Cardiac fibroblast (primary cell): ENCODE results near the gene LRRFIP2.

Source experiments
- DNase-seq, 2 donors: peaks; one replicate each; pipeline versions ENCODE4 v3.0.0 to v3.0.0-alpha.2; 2010; ENCODE audit warnings: low read depth in 2 of 2
- H3K4me3 ChIP-seq, 2 donors: replicated peaks in 1 of 2; 1 replicate in 1 of 2; 2 replicates in 1 of 2; pipeline ENCODE4 v1.5.1; 2011; ENCODE audit warnings: low read depth in 2 of 2, low read length in 2 of 2, mild to moderate bottlenecking in 2 of 2, moderate library complexity in 1 of 2
- TF ChIP-seq, protein P1 (sequence below): IDR thresholded peaks from one replicate; pipeline ENCODE4 v1.5.1; 2011; ENCODE audit warnings: low read depth, mild to moderate bottlenecking, low read length, inconsistent platforms

The LRRFIP2 gene

DNA sequence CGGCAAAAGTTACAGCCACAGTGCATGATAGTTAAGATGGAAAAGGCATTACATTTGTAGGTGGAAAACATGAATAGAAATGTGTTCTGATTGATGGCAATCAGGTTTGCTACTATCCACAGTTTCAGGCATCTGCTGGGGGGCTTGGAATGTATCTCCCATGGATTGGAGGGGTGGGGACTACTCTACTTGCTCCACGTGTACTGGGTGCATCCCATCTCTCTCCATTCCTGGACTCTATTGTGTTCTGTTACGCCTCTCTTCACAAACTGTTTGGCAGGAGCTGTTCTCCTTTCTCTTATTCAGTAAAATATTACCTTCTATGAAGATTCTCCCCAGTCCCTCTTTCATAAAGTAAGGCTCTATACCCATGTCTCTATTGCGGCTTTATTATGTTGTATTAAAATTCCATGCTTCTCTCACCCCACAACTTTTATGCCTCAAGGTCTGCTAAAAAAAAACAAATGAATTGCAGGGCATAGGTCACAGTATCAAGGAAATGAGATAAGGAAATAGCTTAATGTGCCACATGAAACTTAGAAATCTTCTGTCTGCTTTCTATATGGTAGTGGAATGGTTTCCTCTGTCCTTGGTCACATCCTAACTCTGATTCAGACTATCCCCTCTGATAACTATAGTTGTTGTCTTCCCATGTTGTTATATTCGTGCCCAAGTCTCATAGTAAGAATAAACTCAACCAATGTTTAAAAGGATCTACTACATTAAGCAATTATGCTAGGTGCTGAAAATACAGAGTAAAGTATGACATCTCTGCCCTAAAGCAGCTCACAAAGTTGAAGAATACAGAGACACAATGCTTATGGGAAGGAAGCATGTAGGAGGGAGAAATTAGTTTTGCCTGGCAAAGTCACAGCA lies 43.2 kb downstream of the LRRFIP2 start:
- TF ChIP-seq, protein P1, sequence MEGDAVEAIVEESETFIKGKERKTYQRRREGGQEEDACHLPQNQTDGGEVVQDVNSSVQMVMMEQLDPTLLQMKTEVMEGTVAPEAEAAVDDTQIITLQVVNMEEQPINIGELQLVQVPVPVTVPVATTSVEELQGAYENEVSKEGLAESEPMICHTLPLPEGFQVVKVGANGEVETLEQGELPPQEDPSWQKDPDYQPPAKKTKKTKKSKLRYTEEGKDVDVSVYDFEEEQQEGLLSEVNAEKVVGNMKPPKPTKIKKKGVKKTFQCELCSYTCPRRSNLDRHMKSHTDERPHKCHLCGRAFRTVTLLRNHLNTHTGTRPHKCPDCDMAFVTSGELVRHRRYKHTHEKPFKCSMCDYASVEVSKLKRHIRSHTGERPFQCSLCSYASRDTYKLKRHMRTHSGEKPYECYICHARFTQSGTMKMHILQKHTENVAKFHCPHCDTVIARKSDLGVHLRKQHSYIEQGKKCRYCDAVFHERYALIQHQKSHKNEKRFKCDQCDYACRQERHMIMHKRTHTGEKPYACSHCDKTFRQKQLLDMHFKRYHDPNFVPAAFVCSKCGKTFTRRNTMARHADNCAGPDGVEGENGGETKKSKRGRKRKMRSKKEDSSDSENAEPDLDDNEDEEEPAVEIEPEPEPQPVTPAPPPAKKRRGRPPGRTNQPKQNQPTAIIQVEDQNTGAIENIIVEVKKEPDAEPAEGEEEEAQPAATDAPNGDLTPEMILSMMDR = no peak
- DNase-seq = no peak
- no peak overlapping the region for H3K4me3 ChIP-seq

DNA sequence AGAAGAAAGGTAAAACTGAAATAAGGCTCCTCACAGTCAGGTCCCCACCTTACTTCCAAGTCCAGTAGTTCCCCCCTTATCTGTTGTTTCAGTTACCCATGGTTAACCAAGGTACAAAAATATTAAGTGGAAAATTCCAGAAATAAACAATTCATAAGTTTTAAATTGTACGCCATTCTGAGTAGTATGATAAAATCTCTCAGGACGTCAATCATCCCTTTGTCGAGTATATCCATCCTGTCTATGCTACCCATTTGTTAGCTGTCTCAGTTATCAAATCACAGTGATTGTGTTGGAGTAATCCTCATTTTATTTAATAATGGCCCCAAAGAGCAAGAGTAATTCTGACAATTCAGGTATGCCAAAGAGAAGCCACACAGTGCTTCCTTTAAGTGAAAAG lies 43.9 kb downstream of the LRRFIP2 start:
- TF ChIP-seq, protein P1 = no peak
- H3K4me3 ChIP-seq = no peak overlapping the region

DNA sequence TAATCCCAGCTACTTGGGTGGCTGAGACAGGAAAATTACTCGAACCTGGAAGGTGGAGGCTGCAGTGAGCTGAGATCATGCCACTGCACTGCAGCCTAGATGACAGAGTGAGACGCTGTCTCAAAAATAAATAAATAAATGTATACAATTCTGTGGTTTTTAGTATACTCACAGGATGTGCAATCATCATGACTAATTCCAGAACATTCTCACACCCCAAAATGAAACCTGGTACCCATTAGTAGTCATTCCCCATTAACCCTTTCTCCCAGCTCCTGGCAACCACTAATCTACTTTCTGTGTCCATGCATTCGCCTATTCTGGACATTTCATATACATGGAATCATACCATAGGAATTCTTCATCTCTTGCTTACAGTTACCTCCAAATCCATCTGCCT lies 44.5 kb downstream of the LRRFIP2 start:
- peak in 1 of 2 donors; percentile 62 for DNase-seq
- TF ChIP-seq, protein P1 = no peak

More for the DNA sequence above, 43.9 kb downstream of the LRRFIP2 start:
- no peak for DNase-seq

DNA sequence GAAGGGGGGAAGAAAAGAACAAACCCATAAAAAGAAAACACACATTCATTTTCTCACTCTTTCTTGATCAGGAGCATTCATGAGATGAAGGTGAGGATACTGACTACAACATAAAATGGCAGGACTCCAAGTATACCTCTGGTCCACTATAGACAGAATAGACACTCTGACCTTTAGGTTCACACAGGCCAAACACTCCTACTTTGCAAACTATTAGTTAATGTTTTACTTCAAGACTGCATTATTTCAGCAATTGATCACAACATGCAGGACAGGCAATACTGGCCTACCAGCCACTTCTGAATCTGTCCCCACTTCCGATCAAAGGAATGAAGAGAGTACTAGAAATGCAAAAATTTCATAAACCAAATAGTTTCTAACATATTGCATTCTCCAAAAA lies 47.0 kb downstream of the LRRFIP2 start:
- H3K4me3 ChIP-seq = no peak overlapping the region
- TF ChIP-seq, protein P1 = no peak
- no peak for DNase-seq

More for the DNA sequence above, 44.5 kb downstream of the LRRFIP2 start:
- no peak overlapping the region for H3K4me3 ChIP-seq

DNA sequence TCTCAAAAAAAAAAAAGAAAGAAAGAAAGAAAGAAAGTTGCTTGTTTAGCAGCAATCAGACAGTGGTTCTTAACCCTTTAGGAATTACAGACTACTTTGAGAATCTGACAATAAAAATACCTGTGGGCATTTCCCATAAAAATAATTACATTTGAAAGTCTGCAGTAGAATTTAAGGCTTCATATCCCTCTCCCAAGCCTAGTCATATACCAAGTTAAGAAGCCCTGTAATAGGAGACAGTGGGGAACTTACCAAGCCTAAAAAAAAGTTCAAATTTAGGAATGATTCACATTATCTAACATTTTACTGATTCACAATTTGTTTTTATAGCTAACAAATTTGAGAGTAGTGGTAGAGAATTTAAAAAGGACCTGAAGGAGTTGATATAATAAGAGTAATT lies 47.5 kb downstream of the LRRFIP2 start:
- H3K4me3 ChIP-seq = no peak overlapping the region
- no peak for DNase-seq
- TF ChIP-seq, protein P1 = no peak

DNA sequence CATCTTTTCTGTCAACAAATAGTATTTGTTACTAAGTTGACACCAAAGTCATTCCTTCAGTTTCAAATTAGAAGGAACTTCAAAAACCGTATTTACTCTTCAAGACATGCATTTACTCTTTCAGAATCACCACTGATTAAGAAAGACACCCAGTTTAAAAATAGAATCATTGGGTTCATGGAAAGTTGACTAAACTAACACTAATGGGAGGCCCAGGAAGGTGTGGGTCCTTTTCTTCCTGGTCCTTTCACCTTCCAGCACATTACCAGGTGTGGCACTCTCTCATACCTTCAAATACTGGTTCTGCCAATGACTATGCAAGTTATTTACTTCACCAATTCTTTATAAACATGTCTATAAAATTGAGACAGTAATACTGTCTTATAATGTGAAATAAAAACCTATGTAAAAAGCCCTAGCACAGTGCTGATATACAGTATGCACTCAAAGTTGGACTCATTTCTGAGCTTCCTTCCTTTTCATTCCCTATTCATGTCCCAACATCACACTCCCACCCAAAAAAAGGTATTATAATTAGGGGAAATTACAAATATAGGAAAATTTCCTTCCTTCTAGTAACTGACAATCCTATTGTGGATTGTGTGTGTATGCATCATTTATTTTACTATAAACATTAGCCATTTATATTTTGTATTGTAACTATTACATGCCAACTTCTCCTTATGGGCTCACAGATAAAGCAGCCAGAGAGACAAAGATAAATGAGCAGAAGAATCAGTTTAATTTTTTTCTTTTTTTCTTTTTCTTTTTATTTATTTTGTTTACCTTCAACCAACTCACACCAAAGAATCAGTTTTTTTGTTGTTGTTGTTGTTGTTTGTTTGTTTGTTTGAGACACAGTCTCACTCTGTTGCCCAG lies 48.9 kb downstream of the LRRFIP2 start:
- TF ChIP-seq, protein P1 = no peak
- no peak for DNase-seq
- no peak overlapping the region for H3K4me3 ChIP-seq
